Heart left ventricle (tissue), 16 donors: ENCODE measurements around the gene DAB2. TPM values are rescaled to one million over a fixed set of nuclear protein-coding genes. Genes with fewer than 3 reads are reported as not detected.

Source experiments
- ATAC-seq, 4 donors: fragments of 200-7000 bp; cut with Tn5 transposase; one replicate each; pipeline ENCODE4 v1.9.1; 2020 to 2022; ENCODE audit warnings: moderate library complexity in 4 of 4, mild to moderate bottlenecking in 3 of 4, moderate number of reproducible peaks in 1 of 4
- DNase-seq, 5 donors: peaks; one replicate each; pipeline ENCODE4 v3.0.0-alpha.2; 2020
- H3K27ac ChIP-seq, 12 donors: fragments of 200-600 bp; sonication (generic) in 4 of 12; one replicate each; pipeline versions ENCODE4 v1.5.0 to v1.8.0; 2016 to 2022; ENCODE audit warnings: mild to moderate bottlenecking in 2 of 12
- H3K27me3 ChIP-seq, 9 donors: fragments of 200-600 bp; sonication (generic) in 2 of 9; one replicate each; pipeline versions ENCODE4 v1.5.1 to v1.8.0; 2016 to 2022; ENCODE audit warnings: mild to moderate bottlenecking in 3 of 9
- H3K36me3 ChIP-seq, 9 donors: fragments of 200-600 bp; sonication (generic) in 2 of 9; one replicate each; pipeline versions ENCODE4 v1.5.0 to v1.8.0; 2018 to 2022; ENCODE audit warnings: mild to moderate bottlenecking in 2 of 9
- H3K4me1 ChIP-seq, 12 donors: fragments of 200-600 bp; sonication (generic) in 4 of 12; one replicate each; pipeline versions ENCODE4 v1.5.0 to v1.8.0; 2016 to 2022; ENCODE audit warnings: mild to moderate bottlenecking in 3 of 12
- H3K4me3 ChIP-seq, 12 donors: fragments of 200-600 bp; sonication (generic) in 4 of 12; one replicate each; pipeline versions ENCODE4 v1.5.0 to v1.8.0; 2017 to 2022; ENCODE audit warnings: mild to moderate bottlenecking in 9 of 12, moderate library complexity in 4 of 12
- H3K9me3 ChIP-seq, 12 donors: fragments of 200-600 bp; sonication (generic) in 4 of 12; one replicate each; pipeline versions ENCODE4 v1.5.0 to v1.8.0; 2016 to 2022; ENCODE audit warnings: mild to moderate bottlenecking in 1 of 12
- POLR2A ChIP-seq, 2 donors: fragments of 450-650 bp; IDR thresholded peaks; one replicate each; pipeline ENCODE4 v1.6.1; 2017; ENCODE audit warnings: antibody characterized with exemption in 2 of 2, mild to moderate bottlenecking in 2 of 2, moderate library complexity in 2 of 2
- WGBS, 4 donors: extraction: QIAGEN DNeasy Blood & Tissue Kit in 2 of 4; methylation state at CpG; one replicate each; pipeline versions ENCODE4 v1.1.5 to v1.1.7; 2013 to 2018; 5-methylcytosine and 5-hydroxymethylcytosine counted together
- intact Hi-C, 10 donors: fragments of 100-400 bp; cut with DNase I; formaldehyde crosslinking; loops; one replicate each; pipeline versions ENCODE4 v1.11.1 to v1.14.2; 2022
- polyA plus RNA-seq, 2 donors: library from polyadenylated mRNA; stranded (reverse); fragments of 200-250 nt; gene quantifications; one replicate each; pipeline ENCODE4 v1.2.3, GENCODE V29; 2013
- total RNA-seq, 9 donors: library from RNA; depleted of rRNA in 2 of 9; stranded (reverse); fragments of >200 nt in 2 of 9; fragmentation: NEBNext Ultra II Directional in 3 of 9; extraction: Animal tissue kit (Norgen Biotek cat#: 25700) in 3 of 9; gene quantifications; one replicate each; pipeline versions ENCODE4 v1.1.0 to v1.2.4, GENCODE V29; 2016 to 2023
- TF ChIP-seq, protein P1 (sequence below), 12 donors: fragments of 200-600 bp; sonication (generic) in 4 of 12; IDR thresholded peaks; one replicate each; pipeline versions ENCODE4 v1.5.0 to v1.8.0; 2018 to 2022; ENCODE audit warnings: antibody characterized with exemption in 12 of 12, mild to moderate bottlenecking in 5 of 12
- donor health status: ischemic (EF 13 %, LVEDD 7.1; RV severe dilation, severe dysfunction).
- donor health status: healthy with polysubstance abuse.
- donor health status: DM: no; HTN: yes; CAD: no.
- donor health status: DM: no; HTN: no; CAD: no.
- donor health status: ischemic (EF 25% LVEDD 6.9; RV normal size, moderate dysfunction).
- donor health status: ischemic (EF 25% LVEDD 5.7; RV mildly dilated, moderate dysfunction).
- donor health status: healthy.
- donor health status: DM: yes; HTN: yes; CAD: no.
- donor health status: ischemic (EF 35%, LVEDD 5.7; RV mildly dilated, moderate dysfunction).
- donor health status: nonischemic (EF 11% LVEDD 7.7; RV severe dilation, severe dysfunction).
- donor health status: DM: yes; HTN: yes; CAD: no.
- donor health status: PGD.
- donor health status: ischemic (EF 29% LVEDD 5.4; RV normal size, mild dysfunction).
- donor health status: nonischemic (EF 23%, LVEDD 6.1; RV moderate dilation, normal function).

DAB2 gene
- total and polyA plus RNA-seq, 11 donors: 7.8 to 157 (median 24.9) TPM

DNA sequence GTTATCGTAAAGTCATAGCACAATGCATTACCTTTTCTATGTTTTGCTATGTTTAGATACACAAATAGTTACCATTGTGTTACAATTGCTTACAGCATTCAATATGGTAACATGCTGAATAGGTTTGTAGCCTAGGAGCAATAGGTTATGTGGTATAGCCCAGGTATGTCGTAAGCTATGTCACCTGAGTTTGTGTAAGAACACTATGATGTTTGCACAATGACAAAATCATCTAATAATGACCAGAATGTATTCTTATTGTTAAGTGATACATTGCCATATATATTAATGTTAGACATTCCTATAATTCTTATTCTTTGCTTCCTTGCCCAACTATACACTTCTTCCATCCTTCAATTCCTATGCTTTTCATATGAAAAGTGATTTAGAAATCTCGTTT is 18.2 kb upstream of the DAB2 start:
- ATAC-seq (no peak), DNase-seq (no peak)
- Histone ChIP-seq H3K36me3 (no peaks in the 10 kb centered on the region), H3K4me3 (no peak overlapping the region), H3K9me3 (no peaks in the 10 kb centered on the region), H3K27ac (no peak overlapping the region), H3K4me1 (peaks cover 0 to 35% (median 11%) of the 10 kb centered on the region in 12 donors), H3K27me3 (no peaks in the 10 kb centered on the region)
- 67 to 91% (median 80%) methylated on average over 3 of the region's 3 CpGs for WGBS, 4 donors
- TF ChIP-seq, protein P1, sequence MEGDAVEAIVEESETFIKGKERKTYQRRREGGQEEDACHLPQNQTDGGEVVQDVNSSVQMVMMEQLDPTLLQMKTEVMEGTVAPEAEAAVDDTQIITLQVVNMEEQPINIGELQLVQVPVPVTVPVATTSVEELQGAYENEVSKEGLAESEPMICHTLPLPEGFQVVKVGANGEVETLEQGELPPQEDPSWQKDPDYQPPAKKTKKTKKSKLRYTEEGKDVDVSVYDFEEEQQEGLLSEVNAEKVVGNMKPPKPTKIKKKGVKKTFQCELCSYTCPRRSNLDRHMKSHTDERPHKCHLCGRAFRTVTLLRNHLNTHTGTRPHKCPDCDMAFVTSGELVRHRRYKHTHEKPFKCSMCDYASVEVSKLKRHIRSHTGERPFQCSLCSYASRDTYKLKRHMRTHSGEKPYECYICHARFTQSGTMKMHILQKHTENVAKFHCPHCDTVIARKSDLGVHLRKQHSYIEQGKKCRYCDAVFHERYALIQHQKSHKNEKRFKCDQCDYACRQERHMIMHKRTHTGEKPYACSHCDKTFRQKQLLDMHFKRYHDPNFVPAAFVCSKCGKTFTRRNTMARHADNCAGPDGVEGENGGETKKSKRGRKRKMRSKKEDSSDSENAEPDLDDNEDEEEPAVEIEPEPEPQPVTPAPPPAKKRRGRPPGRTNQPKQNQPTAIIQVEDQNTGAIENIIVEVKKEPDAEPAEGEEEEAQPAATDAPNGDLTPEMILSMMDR (IDR thresholded peaks at IDR 0.05): no peak
- no peak for TF ChIP-seq POLR2A (IDR thresholded peaks at IDR 0.05)
- intact Hi-C loops: no loop called here

DNA sequence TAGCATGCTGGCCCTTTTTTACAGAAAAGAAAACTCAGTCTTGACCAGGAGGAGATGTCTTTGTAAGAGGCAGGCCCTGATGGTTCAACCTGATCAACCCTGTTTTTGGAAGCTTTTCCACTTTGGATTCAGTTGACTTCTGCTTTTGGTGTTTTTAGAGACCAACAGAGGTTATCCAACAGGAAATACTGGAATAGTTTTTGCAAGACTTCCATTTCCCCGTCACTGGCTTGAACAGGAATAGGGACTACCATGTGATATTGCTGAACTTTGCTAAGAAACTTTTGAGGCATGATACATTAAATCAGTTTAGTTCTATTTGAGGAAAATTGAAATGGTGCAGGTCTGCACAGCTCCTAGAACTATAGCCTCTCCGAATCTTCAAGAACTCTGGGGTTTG is 17.1 kb upstream of the DAB2 start:
- no peak overlapping the region for H3K4me3 ChIP-seq
- ATAC-seq (peak in 2 of 4 donors; percentile 22 to 28), DNase-seq (no peak)
- no peaks in the 10 kb centered on the region for H3K27me3 ChIP-seq
- peak overlapping the region in 2 of 12 donors; percentile 1 to 5 for H3K27ac ChIP-seq
- no peaks in the 10 kb centered on the region for H3K9me3 ChIP-seq
- WGBS, 4 donors: 50 to 66% (median 59%) methylated on average over 2 of the region's 2 CpGs
- TF ChIP-seq, protein P1 (IDR thresholded peaks at IDR 0.05): no peak
- TF ChIP-seq POLR2A (IDR thresholded peaks at IDR 0.05): no peak
- H3K36me3 ChIP-seq: no peaks in the 10 kb centered on the region
- intact Hi-C loops: no loop called here
- peaks cover 0 to 34% (median 11%) of the 10 kb centered on the region in 12 donors for H3K4me1 ChIP-seq

DNA sequence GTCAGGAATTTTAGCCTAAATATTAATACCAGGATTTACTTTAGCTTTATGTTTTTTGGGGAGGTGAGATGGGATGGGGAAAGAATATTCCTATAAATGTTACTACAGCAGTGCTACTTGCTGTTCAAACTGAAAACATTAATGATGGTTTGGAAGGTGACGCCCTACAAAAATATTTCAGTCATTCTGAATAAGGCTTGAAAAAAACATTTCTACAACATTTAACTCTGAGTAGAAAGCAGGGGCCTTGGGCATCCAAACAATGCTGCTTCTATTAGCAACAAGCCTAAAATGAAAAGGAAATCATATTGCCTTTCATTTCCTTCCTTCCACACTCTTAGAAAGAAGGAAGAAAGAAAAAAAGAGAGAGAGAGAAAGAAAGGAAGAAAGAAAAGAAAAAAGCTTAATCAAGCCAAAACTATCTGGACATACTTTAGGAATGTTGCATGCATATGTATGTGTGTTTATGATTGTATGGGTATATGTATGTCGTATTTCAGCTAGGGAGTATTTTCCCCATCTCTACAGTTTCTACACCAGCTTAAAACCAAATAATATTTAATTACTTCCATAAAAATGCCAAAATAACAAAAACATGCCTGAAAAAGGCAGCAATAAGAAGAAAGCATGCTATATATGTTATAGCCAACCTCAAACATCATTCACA is 16.3 kb upstream of the DAB2 start:
- TF ChIP-seq POLR2A (IDR thresholded peaks at IDR 0.05): no peak
- TF ChIP-seq, protein P1 (IDR thresholded peaks at IDR 0.05): no peak
- intact Hi-C loops: no loop called here
- no peak for ATAC-seq
- Histone ChIP-seq H3K36me3 (no peaks in the 10 kb centered on the region), H3K9me3 (no peaks in the 10 kb centered on the region), H3K27ac (peak overlapping the region in 3 of 12 donors; percentile 1 to 20 (median 5)), H3K4me1 (peaks cover 0 to 30% (median 11%) of the 10 kb centered on the region in 12 donors), H3K27me3 (no peaks in the 10 kb centered on the region), H3K4me3 (no peak overlapping the region)
- WGBS, 4 donors: 79 to 86% (median 81%) methylated on average over 2 of the region's 2 CpGs
- DNase-seq: no peak

DNA sequence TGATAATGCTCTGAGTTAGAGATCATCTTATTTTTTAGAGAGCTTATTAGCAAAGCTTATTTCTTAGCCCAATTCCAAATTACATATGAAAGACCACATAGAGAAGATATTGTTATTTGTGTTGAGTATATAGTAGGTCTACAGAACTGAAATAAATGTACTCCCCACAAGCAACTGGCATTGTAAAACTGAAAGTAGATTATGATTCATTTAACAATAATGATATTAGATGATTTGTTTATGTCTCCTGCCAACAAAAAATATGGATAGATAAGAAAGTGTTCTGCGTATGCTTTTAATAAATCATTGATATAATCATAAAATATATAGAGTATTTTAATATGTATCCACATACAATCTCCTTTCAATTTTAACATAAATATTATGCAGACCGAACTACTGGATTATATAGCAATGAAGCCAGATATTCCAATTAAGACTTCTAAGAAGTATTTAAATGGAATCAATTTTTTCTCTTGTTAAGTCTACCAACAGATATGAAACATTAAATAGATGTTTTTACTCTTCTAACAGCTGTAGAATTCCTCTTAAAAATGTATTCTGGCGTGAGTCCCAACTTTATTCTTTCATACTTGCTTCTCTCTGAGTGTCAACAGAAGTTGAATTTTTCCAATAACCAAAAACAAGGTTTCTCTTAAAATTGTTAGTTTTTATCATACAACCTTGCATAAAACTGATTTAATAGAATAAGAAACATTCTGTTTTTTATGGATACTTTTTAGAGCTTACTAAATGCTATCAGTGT is 15.6 kb upstream of the DAB2 start:
- Histone ChIP-seq H3K9me3 (no peaks in the 10 kb centered on the region), H3K27ac (peak overlapping the region in 1 of 12 donors; percentile 20), H3K27me3 (no peaks in the 10 kb centered on the region), H3K4me1 (peaks cover 0 to 30% (median 11%) of the 10 kb centered on the region in 12 donors), H3K4me3 (no peak overlapping the region), H3K36me3 (no peaks in the 10 kb centered on the region)
- no peak for ATAC-seq
- 77 to 80% (median 79%) methylated on average over 3 of the region's 3 CpGs for WGBS, 4 donors
- TF ChIP-seq, protein P1 (IDR thresholded peaks at IDR 0.05): no peak
- TF ChIP-seq POLR2A (IDR thresholded peaks at IDR 0.05): no peak
- no peak for DNase-seq
- intact Hi-C loops: no loop called here
